H1 (cell line): ENCODE measurements around the gene LSM2. TPM values are rescaled to one million over a fixed set of nuclear protein-coding genes. Genes with fewer than 3 reads are reported as not detected.

ENCODE experiments used
- CEBPB ChIP-seq: IDR thresholded peaks from 2 replicates; pipeline ENCODE4 v1.6.1; 2012; ENCODE audit warnings: low read depth, low read length
- CHD1 ChIP-seq: IDR thresholded peaks from 2 replicates; pipeline ENCODE4 v1.6.1; 2012; ENCODE audit warnings: low read depth, low read length, improper control_type of control experiment
- FOSL1 ChIP-seq: IDR thresholded peaks from 2 replicates; pipeline ENCODE4 v1.6.1; 2011; ENCODE audit warnings: mild to moderate bottlenecking, low read depth, low read length, moderate library complexity; ENCODE audit not compliant: insufficient read depth
- JUND ChIP-seq: IDR thresholded peaks from 2 replicates; pipeline ENCODE4 v1.6.1; 2011; ENCODE audit warnings: mild to moderate bottlenecking, improper control_type of control experiment, low read length
- KDM1A ChIP-seq: fragments of 200-600, 300-600 bp; sonication (generic); IDR thresholded peaks from 2 replicates; pipeline ENCODE4 v1.7.1; 2016; ENCODE audit warnings: mild to moderate bottlenecking, low read length, borderline replicate concordance
- KDM5A ChIP-seq: fragments of 200-600 bp; IDR thresholded peaks from 2 replicates; pipeline ENCODE4 v1.7.1; 2012; ENCODE audit warnings: mild to moderate bottlenecking, low read length, inconsistent platforms, mixed read lengths
- MAFK ChIP-seq: IDR thresholded peaks from 2 replicates; pipeline ENCODE4 v1.6.1; 2012; ENCODE audit warnings: low read depth, mild to moderate bottlenecking, improper control_type of control experiment, low read length
- NANOG ChIP-seq: IDR thresholded peaks from 2 replicates; pipeline ENCODE4 v1.6.1; 2011; ENCODE audit warnings: low read length, low read depth, mild to moderate bottlenecking, inconsistent platforms; ENCODE audit not compliant: insufficient read depth, poor library complexity, severe bottlenecking
- PHF8 ChIP-seq: fragments of 200-600 bp; sonication (generic); conservative IDR thresholded peaks from 2 replicates; pipeline ENCODE4 v1.7.1; 2012; ENCODE audit warnings: low read depth, mild to moderate bottlenecking, inconsistent platforms, low read length, moderate library complexity
- POLR2A ChIP-seq, 2 experiments: IDR thresholded peaks; 1 replicate in 1 of 2; 2 replicates in 1 of 2; pipeline ENCODE4 v1.6.1; 2011; ENCODE audit warnings: low read depth in 2 of 2, low read length in 2 of 2, mild to moderate bottlenecking in 2 of 2; ENCODE audit errors: control extremely low read depth in 1 of 2
- POU5F1 ChIP-seq: IDR thresholded peaks from 2 replicates; pipeline ENCODE4 v1.6.1; 2011; ENCODE audit warnings: low read depth, mild to moderate bottlenecking, low read length, moderate library complexity
- RFX5 ChIP-seq: IDR thresholded peaks from 2 replicates; pipeline ENCODE4 v1.6.1; 2011; ENCODE audit warnings: low read depth, low read length, improper control_type of control experiment, borderline replicate concordance
- SP2 ChIP-seq: IDR thresholded peaks from 2 replicates; pipeline ENCODE4 v1.6.1; 2012; ENCODE audit warnings: mild to moderate bottlenecking, low read length, inconsistent platforms
- SP4 ChIP-seq: IDR thresholded peaks from 2 replicates; pipeline ENCODE4 v1.6.1; 2012; ENCODE audit warnings: low read length, inconsistent platforms
- SUZ12 ChIP-seq: fragments of 200-600 bp; sonication (generic); IDR thresholded peaks from 2 replicates; pipeline ENCODE4 v1.6.1; 2012; ENCODE audit warnings: mild to moderate bottlenecking, inconsistent platforms, low read length, moderate library complexity, mixed read lengths
- TAF7 ChIP-seq: optimal IDR thresholded peaks from 2 replicates; pipeline ENCODE3; 2011; ENCODE audit warnings: low read depth, mild to moderate bottlenecking, inconsistent platforms, low read length, moderate library complexity, borderline replicate concordance
- TEAD4 ChIP-seq: IDR thresholded peaks from 2 replicates; pipeline ENCODE4 v1.6.1; 2012; ENCODE audit warnings: low read depth, low read length, inconsistent platforms, mixed read lengths
- YY1 ChIP-seq: IDR thresholded peaks from 2 replicates; pipeline ENCODE4 v1.6.1; 2011; ENCODE audit warnings: low read depth, mild to moderate bottlenecking, low read length
- polyA plus RNA-seq, 7 experiments: library from polyadenylated mRNA; depleted of rRNA in 3 of 7; stranded (reverse) in 5 of 7; unstranded in 2 of 7; fragments of >200 nt in 5 of 7; fragments of 200-250 nt in 2 of 7; gene quantifications; 1 replicate in 5 of 7; 2 replicates in 1 of 7; 4 replicates in 1 of 7; pipeline versions ENCODE4 v1.2.1 to v1.2.3, GENCODE V29; 2011 to 2013; ENCODE audit warnings: missing spikeins in 2 of 7, mixed read lengths in 2 of 7
- total RNA-seq: library from RNA; stranded (reverse); fragmentation: NEBNext Ultra II Directional; extraction: Animal tissue kit (Norgen Biotek cat#: 25700); gene quantifications from 2 replicates; pipeline ENCODE4 v1.2.1, GENCODE V29; 2021
- TF ChIP-seq, protein P1 (sequence below): IDR thresholded peaks from 2 replicates; pipeline ENCODE4 v1.6.1; 2012; ENCODE audit warnings: inconsistent platforms
- TF ChIP-seq, protein P2 (sequence below): IDR thresholded peaks from 2 replicates; pipeline ENCODE4 v1.6.1; 2011; ENCODE audit warnings: low read depth, mild to moderate bottlenecking, low read length; ENCODE audit not compliant: insufficient read depth

LSM2 gene
- total and polyA plus RNA-seq, 2 of the 8 experiments (the other 6 are each of a cell fraction or from before 2014, with no cell fraction given): 127 to 168 TPM

GRCh38 chr6:31769684-31770371 lies 36.9 kb downstream of the LSM2 start (continued):
- TF ChIP-seq SUZ12 (no peak), SP2 (no peak), CHD1 (no peak), MAFK (no peak), YY1 (0 out of 2 replicates have a peak, but pooled peaks have one; percentile 45), CEBPB (no peak), SP4 (no peak), TEAD4 (no peak), NANOG (no peak), RFX5 (no peak), PHF8 (no peak), TAF7 (no peak), POU5F1 (no peak), KDM5A (no peak), JUND (no peak), POLR2A (IDR thresholded peaks at IDR 0.05; ENCODE audit: control extremely low read depth in 1 of 2, low read depth in 2 of 2, low read length in 2 of 2) (no peak), KDM1A (peak; percentile 63; the same call in 1 of the 2 replicates), FOSL1 (0 out of 2 replicates have a peak, but pooled peaks have one; percentile 11)
- TF ChIP-seq, protein P1, sequence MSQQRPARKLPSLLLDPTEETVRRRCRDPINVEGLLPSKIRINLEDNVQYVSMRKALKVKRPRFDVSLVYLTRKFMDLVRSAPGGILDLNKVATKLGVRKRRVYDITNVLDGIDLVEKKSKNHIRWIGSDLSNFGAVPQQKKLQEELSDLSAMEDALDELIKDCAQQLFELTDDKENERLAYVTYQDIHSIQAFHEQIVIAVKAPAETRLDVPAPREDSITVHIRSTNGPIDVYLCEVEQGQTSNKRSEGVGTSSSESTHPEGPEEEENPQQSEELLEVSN: no peak
- TF ChIP-seq, protein P2, sequence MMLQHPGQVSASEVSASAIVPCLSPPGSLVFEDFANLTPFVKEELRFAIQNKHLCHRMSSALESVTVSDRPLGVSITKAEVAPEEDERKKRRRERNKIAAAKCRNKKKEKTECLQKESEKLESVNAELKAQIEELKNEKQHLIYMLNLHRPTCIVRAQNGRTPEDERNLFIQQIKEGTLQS: no peak
